Measurements from ENCODE around the gene UMODL1.

Gene UMODL1

GRCh38 chr21:42144221-42144620 lies 73.1 kb downstream of the UMODL1 start:
- no peak for TF ChIP-seq CTCF (IDR thresholded peaks at IDR 0.05; ENCODE audit: low read depth, low read length)
- DNase-seq (ENCODE audit: low read depth in 2 of 2) = no peak
- H3K4me3 ChIP-seq (replicated peaks in 1 of 2; ENCODE audit: low read depth in 2 of 2, low read length in 2 of 2) = no peak overlapping the region

GRCh38 chr21:42144679-42145568 lies 73.8 kb downstream of the UMODL1 start:
- H3K4me3 ChIP-seq (replicated peaks in 1 of 2; ENCODE audit: low read depth in 2 of 2, low read length in 2 of 2) = no peak overlapping the region
- no peak for DNase-seq (ENCODE audit: low read depth in 2 of 2)
- no peak for TF ChIP-seq CTCF (IDR thresholded peaks at IDR 0.05; ENCODE audit: low read depth, low read length)

- TF ChIP-seq CTCF (IDR thresholded peaks at IDR 0.05; ENCODE audit: low read depth, low read length) = peak; percentile 91
- DNase-seq (ENCODE audit: low read depth in 2 of 2) = peak; percentile 69 to 74
Observed at GRCh38 chr21:42145569-42146272, 74.6 kb downstream of the UMODL1 start.

GRCh38 chr21:42146273-42146805 lies 75.2 kb downstream of the UMODL1 start:
- DNase-seq (ENCODE audit: low read depth in 2 of 2) = no peak

More at GRCh38 chr21:42145569-42146272, 74.6 kb downstream of the UMODL1 start:
- H3K4me3 ChIP-seq (replicated peaks in 1 of 2; ENCODE audit: low read depth in 2 of 2, low read length in 2 of 2) = no peak overlapping the region

GRCh38 chr21:42146821-42147220 lies 75.7 kb downstream of the UMODL1 start:
- DNase-seq (ENCODE audit: low read depth in 2 of 2) = no peak
- H3K4me3 ChIP-seq (replicated peaks in 1 of 2; ENCODE audit: low read depth in 2 of 2, low read length in 2 of 2) = no peak overlapping the region
- TF ChIP-seq CTCF (IDR thresholded peaks at IDR 0.05; ENCODE audit: low read depth, low read length) = no peak

More at GRCh38 chr21:42146273-42146805, 75.2 kb downstream of the UMODL1 start:
- no peak overlapping the region for H3K4me3 ChIP-seq (replicated peaks in 1 of 2; ENCODE audit: low read depth in 2 of 2, low read length in 2 of 2)
- TF ChIP-seq CTCF (IDR thresholded peaks at IDR 0.05; ENCODE audit: low read depth, low read length) = no peak

- no peak for DNase-seq (ENCODE audit: low read depth in 2 of 2)
- TF ChIP-seq CTCF (IDR thresholded peaks at IDR 0.05; ENCODE audit: low read depth, low read length) = no peak
- H3K4me3 ChIP-seq (replicated peaks in 1 of 2; ENCODE audit: low read depth in 2 of 2, low read length in 2 of 2) = no peak overlapping the region
Observed at GRCh38 chr21:42147386-42148020, 76.4 kb downstream of the UMODL1 start.
